ENCODE results near the gene ALOXE3.

GRCh38 chr17:8048736-8049135 lies 69.6 kb downstream of the ALOXE3 start:
- no peak for TF ChIP-seq CTCF (IDR thresholded peaks at IDR 0.05)
- TF ChIP-seq POLR2AphosphoS5 (IDR thresholded peaks at IDR 0.05) = no peak
- TF ChIP-seq POLR2A (IDR thresholded peaks at IDR 0.05) = no peak
- no peak for TF ChIP-seq EP300 (IDR thresholded peaks at IDR 0.05)

All from upper lobe of left lung (tissue), 4 donors.